Superior temporal gyrus (tissue), 1 donor: Measurements from ENCODE around the gene SPATA33.
"Not testable (repeated sequence)": the region's sequence is repeated elsewhere in the genome, so short reads cannot be mapped to it uniquely, and the experiment has no call there.

Source experiments
- DNase-seq: peaks from one replicate; pipeline ENCODE4 v3.0.0-alpha.2; 2016; ENCODE audit errors: extremely low spot score

Gene SPATA33

GRCh38 chr16:89629827-89630610 is 27.6 kb upstream of the SPATA33 start:
- DNase-seq = no peak

GRCh38 chr16:89633064-89633631 is 24.5 kb upstream of the SPATA33 start:
- DNase-seq = no peak

- DNase-seq = not testable (repeated sequence)
Measured at GRCh38 chr16:89634463-89635385, 22.9 kb upstream of the SPATA33 start.

- DNase-seq = no peak
Measured at GRCh38 chr16:89636663-89637062, 21.0 kb upstream of the SPATA33 start.

GRCh38 chr16:89637379-89637778 is 20.3 kb upstream of the SPATA33 start:
- no peak for DNase-seq

GRCh38 chr16:89638455-89638854 is 19.2 kb upstream of the SPATA33 start:
- no peak for DNase-seq

GRCh38 chr16:89639385-89639784 is 18.3 kb upstream of the SPATA33 start:
- DNase-seq = no peak

GRCh38 chr16:89641458-89642119 is 16.0 kb upstream of the SPATA33 start:
- DNase-seq = no peak

- DNase-seq = no peak
Measured at GRCh38 chr16:89642574-89642973, 15.1 kb upstream of the SPATA33 start.

- DNase-seq = no peak
Measured at GRCh38 chr16:89643769-89644300, 13.8 kb upstream of the SPATA33 start.

- DNase-seq = no peak
Measured at GRCh38 chr16:89645122-89645521, 12.5 kb upstream of the SPATA33 start.

GRCh38 chr16:89646270-89646669 is 11.4 kb upstream of the SPATA33 start:
- no peak for DNase-seq

GRCh38 chr16:89646906-89647305 is 10.7 kb upstream of the SPATA33 start:
- DNase-seq = no peak

GRCh38 chr16:89651584-89651983 is 6.1 kb upstream of the SPATA33 start:
- no peak for DNase-seq

GRCh38 chr16:89653656-89654295 is 3.9 kb upstream of the SPATA33 start:
- DNase-seq = no peak

GRCh38 chr16:89655062-89655643 is 2.5 kb upstream of the SPATA33 start:
- no peak for DNase-seq

GRCh38 chr16:89656435-89657121 is 1.1 kb upstream of the SPATA33 start:
- DNase-seq = no peak

GRCh38 chr16:89658221-89658879 is 714 bp downstream of the SPATA33 start:
- DNase-seq = no peak

GRCh38 chr16:89660146-89660545 is 2.5 kb downstream of the SPATA33 start:
- DNase-seq = no peak

- no peak for DNase-seq
Measured at GRCh38 chr16:89661215-89661614, 3.6 kb downstream of the SPATA33 start.
